ENCODE measurements around the gene DNAAF6. TPM values are rescaled to one million over a fixed set of nuclear protein-coding genes. Genes with fewer than 3 reads are reported as not detected.

Gene DNAAF6
- total RNA-seq, 2 donors from 2014 or later, result not detected

GRCh38 chrX:107207089-107207488 is 678 bp downstream of the DNAAF6 start:
- no peak for DNase-seq (ENCODE audit: low spot score)
- H3K4me1 ChIP-seq, result no peaks in the 10 kb centered on the region
- no peak for TF ChIP-seq CTCF (IDR thresholded peaks at IDR 0.05)

GRCh38 chrX:107207943-107208342 is 1.5 kb downstream of the DNAAF6 start:
- H3K4me3 ChIP-seq, result no peak overlapping the region
- peaks cover 3 to 7% of the 10 kb centered on the region in 2 donors for H3K27me3 ChIP-seq
- no peak for TF ChIP-seq CTCF (IDR thresholded peaks at IDR 0.05)
- no peak overlapping the region for H3K27ac ChIP-seq
- no peaks in the 10 kb centered on the region for H3K9me3 ChIP-seq
- H3K36me3 ChIP-seq, result no peaks in the 10 kb centered on the region
- DNase-seq (ENCODE audit: low spot score), result no peak
- no peaks in the 10 kb centered on the region for H3K4me1 ChIP-seq

More at GRCh38 chrX:107207089-107207488, 678 bp downstream of the DNAAF6 start:
- no peaks in the 10 kb centered on the region for H3K36me3 ChIP-seq
- H3K27ac ChIP-seq, result no peak overlapping the region
- H3K9me3 ChIP-seq, result no peaks in the 10 kb centered on the region
- peaks cover 3 to 7% of the 10 kb centered on the region in 2 donors for H3K27me3 ChIP-seq
- no peak overlapping the region for H3K4me3 ChIP-seq

GRCh38 chrX:107213477-107213876 is 7.1 kb downstream of the DNAAF6 start:
- H3K9me3 ChIP-seq, result no peaks in the 10 kb centered on the region
- no peaks in the 10 kb centered on the region for H3K4me1 ChIP-seq
- peaks cover 0 to under 1% of the 10 kb centered on the region in 2 donors for H3K27me3 ChIP-seq
- H3K27ac ChIP-seq, result no peak overlapping the region
- H3K4me3 ChIP-seq, result no peak overlapping the region
- DNase-seq (ENCODE audit: low spot score), result no peak
- no peak for TF ChIP-seq CTCF (IDR thresholded peaks at IDR 0.05)
- H3K36me3 ChIP-seq, result no peaks in the 10 kb centered on the region

GRCh38 chrX:107226757-107227156 is 20.3 kb downstream of the DNAAF6 start:
- TF ChIP-seq CTCF (IDR thresholded peaks at IDR 0.05), result no peak
- H3K36me3 ChIP-seq, result no peaks in the 10 kb centered on the region
- DNase-seq (ENCODE audit: low spot score), result no peak
- no peaks in the 10 kb centered on the region for H3K9me3 ChIP-seq
- H3K4me1 ChIP-seq, result no peaks in the 10 kb centered on the region
- no peaks in the 10 kb centered on the region for H3K27me3 ChIP-seq
- no peak overlapping the region for H3K27ac ChIP-seq
- H3K4me3 ChIP-seq, result no peak overlapping the region

GRCh38 chrX:107227780-107228485 is 21.5 kb downstream of the DNAAF6 start:
- Histone ChIP-seq H3K4me3 (no peak overlapping the region), H3K9me3 (no peaks in the 10 kb centered on the region), H3K27me3 (no peaks in the 10 kb centered on the region), H3K27ac (no peak overlapping the region), H3K4me1 (no peaks in the 10 kb centered on the region), H3K36me3 (no peaks in the 10 kb centered on the region)
- DNase-seq (ENCODE audit: low spot score), result no peak
- TF ChIP-seq CTCF (IDR thresholded peaks at IDR 0.05), result no peak

- TF ChIP-seq CTCF (IDR thresholded peaks at IDR 0.05), result no peak
- no peaks in the 10 kb centered on the region for H3K9me3 ChIP-seq
- no peaks in the 10 kb centered on the region for H3K36me3 ChIP-seq
- no peak overlapping the region for H3K27ac ChIP-seq
- H3K4me3 ChIP-seq, result no peak overlapping the region
- no peak for DNase-seq (ENCODE audit: low spot score)
- H3K27me3 ChIP-seq, result no peaks in the 10 kb centered on the region
- H3K4me1 ChIP-seq, result no peaks in the 10 kb centered on the region
These were observed 22.0 kb downstream of the DNAAF6 start for GRCh38 chrX:107228486-107228819.

Measured in right atrium auricular region (tissue), 2 donors.